Urinary bladder (tissue), 4 donors: ENCODE results near the gene BHLHE40. TPM values are rescaled to one million over a fixed set of nuclear protein-coding genes. Genes with fewer than 3 reads are reported as not detected.

Source experiments
- DNase-seq: peaks from one replicate; pipeline ENCODE4 v3.0.0-alpha.2; 2015; ENCODE audit errors: extremely low spot score
- H3K27ac ChIP-seq: one replicate; pipeline ENCODE4 v1.5.1; 2013; ENCODE audit warnings: low read depth, mild to moderate bottlenecking, moderate library complexity
- H3K36me3 ChIP-seq: one replicate; pipeline ENCODE4 v1.6.1; 2013; ENCODE audit warnings: mild to moderate bottlenecking, moderate library complexity; ENCODE audit not compliant: insufficient read depth
- H3K4me1 ChIP-seq: one replicate; pipeline ENCODE4 v1.6.1; 2013; ENCODE audit warnings: mild to moderate bottlenecking, moderate library complexity; ENCODE audit not compliant: insufficient read depth
- H3K4me3 ChIP-seq: one replicate; pipeline ENCODE4 v1.5.1; 2013; ENCODE audit warnings: low read depth, low read length
- WGBS: extraction: QIAGEN DNeasy Blood & Tissue Kit; methylation state at CpG from one replicate; pipeline ENCODE4 v1.1.7; 2013; 5-methylcytosine and 5-hydroxymethylcytosine counted together
- polyA plus RNA-seq: library from polyadenylated mRNA; stranded (reverse); fragments of 200-250 nt; gene quantifications from one replicate; pipeline ENCODE4 v1.2.3, GENCODE V29; 2013
- total RNA-seq: library from RNA; depleted of rRNA; stranded (reverse); fragments of >200 nt; gene quantifications from one replicate; pipeline ENCODE4 v1.2.3, GENCODE V29; 2014
- donor health status: healthy with polysubstance abuse.
- donor health status: healthy.

Gene BHLHE40
- total and polyA plus RNA-seq, 2 donors: 35.7 to 57.4 TPM

DNA sequence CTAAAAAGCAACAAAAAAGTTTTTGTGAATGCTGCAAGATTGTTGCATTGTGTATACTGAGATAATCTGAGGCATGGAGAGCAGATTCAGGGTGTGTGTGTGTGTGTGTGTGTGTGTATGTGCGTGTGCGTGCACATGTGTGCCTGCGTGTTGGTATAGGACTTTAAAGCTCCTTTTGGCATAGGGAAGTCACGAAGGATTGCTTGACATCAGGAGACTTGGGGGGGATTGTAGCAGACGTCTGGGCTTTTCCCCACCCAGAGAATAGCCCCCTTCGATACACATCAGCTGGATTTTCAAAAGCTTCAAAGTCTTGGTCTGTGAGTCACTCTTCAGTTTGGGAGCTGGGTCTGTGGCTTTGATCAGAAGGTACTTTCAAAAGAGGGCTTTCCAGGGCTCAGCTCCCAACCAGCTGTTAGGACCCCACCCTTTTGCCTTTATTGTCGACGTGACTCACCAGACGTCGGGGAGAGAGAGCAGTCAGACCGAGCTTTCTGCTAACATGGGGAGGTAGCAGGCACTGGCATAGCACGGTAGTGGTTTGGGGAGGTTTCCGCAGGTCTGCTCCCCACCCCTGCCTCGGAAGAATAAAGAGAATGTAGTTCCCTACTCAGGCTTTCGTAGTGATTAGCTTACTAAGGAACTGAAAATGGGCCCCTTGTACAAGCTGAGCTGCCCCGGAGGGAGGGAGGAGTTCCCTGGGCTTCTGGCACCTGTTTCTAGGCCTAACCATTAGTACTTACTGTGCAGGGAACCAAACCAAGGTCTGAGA, 4.7 kb downstream of the BHLHE40 start:
- DNase-seq: no peak
- Histone ChIP-seq H3K27ac (peak overlapping the region; percentile 76), H3K4me3 (peak overlapping the region; percentile 10), H3K4me1 (no peaks in the 10 kb centered on the region), H3K36me3 (no peaks in the 10 kb centered on the region)
- 39% methylated on average over 16 of the region's 16 CpGs for WGBS

DNA sequence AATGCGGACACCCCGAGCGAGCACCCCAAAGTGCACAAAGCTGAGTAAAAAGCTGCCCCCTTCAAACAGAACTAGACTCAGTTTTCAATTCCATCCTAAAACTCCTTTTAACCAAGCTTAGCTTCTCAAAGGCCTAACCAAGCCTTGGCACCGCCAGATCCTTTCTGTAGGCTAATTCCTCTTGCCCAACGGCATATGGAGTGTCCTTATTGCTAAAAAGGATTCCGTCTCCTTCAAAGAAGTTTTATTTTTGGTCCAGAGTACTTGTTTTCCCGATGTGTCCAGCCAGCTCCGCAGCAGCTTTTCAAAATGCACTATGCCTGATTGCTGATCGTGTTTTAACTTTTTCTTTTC, 5.3 kb downstream of the BHLHE40 start:
- no peak for DNase-seq
- 74% methylated on average over 9 of the region's 9 CpGs for WGBS
- Histone ChIP-seq H3K4me1 (no peaks in the 10 kb centered on the region), H3K36me3 (no peaks in the 10 kb centered on the region), H3K4me3 (no peak overlapping the region), H3K27ac (peak overlapping the region; percentile 53)

DNA sequence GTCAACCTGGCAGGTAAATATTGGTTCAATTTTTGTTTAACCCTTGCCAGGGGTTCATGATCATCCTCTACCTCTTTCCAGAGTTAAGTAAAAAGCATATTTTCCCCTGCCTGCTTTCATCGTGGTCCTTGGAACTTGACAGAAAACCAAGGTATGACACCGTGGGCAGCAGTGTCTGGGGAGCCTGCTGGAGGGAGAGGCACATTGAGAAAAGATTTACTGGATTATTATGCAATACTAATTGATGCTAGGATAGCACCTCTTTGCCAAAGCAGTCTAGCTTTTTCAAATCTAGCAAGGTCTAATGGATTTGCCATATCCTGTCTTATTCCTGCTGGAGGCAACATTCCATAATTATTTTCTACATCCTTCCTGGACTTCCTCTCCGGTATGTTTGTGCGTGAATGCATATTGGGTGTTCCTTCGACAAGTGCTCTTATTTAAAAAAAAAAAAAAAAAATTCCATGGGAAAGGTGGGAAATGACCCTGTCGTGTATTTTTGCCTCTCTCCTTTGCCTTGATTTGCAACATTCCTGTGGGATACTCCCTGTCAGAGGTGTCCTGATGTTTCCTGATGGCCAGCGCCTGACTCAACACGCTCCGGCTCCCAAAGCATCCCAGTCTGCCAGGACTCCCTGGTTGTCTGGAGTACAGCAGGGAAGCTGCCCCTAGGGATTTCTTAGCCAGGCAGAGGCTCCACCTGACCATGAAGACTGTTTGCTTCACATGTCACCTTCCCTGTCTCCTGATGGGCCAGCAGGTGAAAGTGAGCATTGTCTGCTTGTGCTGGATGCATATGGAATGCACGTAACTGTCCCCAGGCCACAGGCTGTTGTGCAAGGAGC, 6.3 kb downstream of the BHLHE40 start:
- DNase-seq: no peak
- no peaks in the 10 kb centered on the region for H3K4me1 ChIP-seq
- no peak overlapping the region for H3K4me3 ChIP-seq
- WGBS: 70% methylated on average over 10 of the region's 10 CpGs
- H3K36me3 ChIP-seq: no peaks in the 10 kb centered on the region
- peak overlapping the region; percentile 97 for H3K27ac ChIP-seq

DNA sequence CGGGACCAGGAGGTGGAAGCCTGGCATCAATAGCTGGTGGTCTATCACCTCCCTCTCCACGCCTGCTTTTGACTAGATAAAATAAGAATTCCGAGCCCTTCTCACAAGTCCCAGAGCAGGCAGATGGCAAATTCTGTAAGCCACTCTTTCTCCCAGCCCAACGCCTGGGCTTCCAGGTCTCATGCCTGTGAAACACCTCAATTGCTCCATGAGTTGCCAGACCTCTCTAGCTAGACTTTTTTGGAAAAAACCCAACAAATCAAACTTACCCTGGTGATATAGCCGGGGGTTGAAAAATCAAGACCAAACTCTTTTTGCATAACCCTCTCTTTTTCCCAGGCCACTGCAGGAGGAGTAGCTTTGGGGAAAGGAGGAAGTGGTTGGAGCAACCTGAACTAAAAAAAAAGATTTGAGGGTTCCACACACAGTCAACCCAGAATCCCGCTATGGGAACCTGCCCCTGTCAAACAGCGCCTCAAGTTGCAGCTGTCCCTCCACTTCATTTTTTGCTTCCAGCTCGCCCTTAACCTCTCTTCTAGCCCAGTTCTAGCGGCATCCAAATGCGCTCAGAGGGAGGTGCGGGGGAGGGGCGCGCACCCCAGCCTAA, 7.0 kb downstream of the BHLHE40 start:
- no peaks in the 10 kb centered on the region for H3K4me1 ChIP-seq
- peak overlapping the region; percentile 34 for H3K4me3 ChIP-seq
- WGBS: 35% methylated on average over 13 of the region's 13 CpGs
- no peaks in the 10 kb centered on the region for H3K36me3 ChIP-seq
- H3K27ac ChIP-seq: peak overlapping the region; percentile 97
- DNase-seq: no peak

DNA sequence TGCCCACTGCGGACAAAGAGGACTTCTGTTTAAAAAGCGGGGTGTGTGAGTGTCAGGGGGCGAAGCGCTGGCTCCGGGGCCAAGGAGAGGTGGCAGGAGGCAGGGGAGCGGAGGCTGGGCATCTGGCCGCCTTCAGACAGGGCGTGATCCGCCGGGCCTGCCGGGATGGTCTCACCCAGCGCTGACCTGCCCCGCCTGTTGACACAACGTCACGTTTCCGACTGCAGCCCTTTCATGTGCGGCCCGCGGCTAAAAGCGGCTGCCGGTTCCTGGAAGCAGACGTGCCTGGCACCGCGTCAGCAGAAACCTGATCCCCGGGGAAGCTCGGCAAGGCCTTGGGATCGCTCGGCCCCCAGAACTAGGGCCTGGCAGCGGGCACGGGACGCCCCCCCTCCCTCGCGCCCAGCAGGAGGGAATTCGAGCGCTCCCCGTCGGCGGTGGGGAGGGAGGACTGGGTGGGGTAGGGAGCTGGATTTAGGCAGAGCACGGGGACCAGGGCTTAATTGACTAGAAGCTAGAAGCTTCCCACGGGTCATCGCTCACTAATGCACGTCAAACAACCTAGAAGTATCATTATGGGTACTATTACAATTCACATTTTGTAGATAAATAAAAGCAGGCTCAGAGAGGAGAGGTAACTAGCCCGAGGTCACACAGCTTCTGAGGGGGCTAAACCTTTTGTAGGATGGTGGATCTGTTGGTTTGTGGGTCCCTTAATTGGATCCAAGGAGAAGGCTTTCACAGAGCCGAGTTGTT, 7.7 kb downstream of the BHLHE40 start:
- peak; percentile 88 for DNase-seq
- Histone ChIP-seq H3K4me1 (no peaks in the 10 kb centered on the region), H3K27ac (peak overlapping the region; percentile 97), H3K36me3 (no peaks in the 10 kb centered on the region), H3K4me3 (peak overlapping the region; percentile 34)
- 3% methylated on average over 44 of the region's 44 CpGs for WGBS

DNA sequence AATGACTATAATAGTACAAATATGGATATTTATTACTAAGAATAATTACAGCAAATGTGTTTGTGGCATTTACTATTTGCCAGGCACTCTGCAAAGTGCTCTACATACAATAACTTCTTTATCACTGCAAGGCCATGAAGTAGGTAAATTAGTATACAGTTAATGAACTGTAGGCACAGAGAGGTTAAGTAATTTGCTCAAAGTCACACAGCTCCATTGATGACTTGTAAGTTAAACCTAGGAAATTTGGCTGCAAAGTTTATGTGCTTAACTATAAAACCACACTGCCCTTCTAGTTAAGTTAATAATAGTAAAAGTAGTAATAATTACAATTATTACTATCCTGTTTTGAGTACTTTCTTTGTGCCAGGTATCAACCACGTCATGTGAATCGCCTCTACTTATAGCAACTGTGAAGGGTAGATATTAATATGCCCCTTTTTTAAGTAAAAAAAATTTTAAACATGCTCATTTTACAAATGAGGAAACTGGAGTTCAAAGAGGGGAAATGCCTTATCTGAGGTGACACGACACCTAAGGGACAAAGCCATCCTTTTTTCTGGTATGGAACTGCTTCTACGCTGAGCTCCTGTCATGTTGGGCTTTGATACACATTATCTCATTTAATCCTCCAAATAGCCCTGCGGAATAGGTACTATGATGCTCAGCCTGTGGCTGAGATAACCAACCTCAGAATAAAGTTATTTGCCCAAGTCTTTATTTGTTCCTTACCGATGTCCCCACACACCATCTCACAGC, 8.5 kb downstream of the BHLHE40 start:
- Histone ChIP-seq H3K4me3 (no peak overlapping the region), H3K36me3 (no peaks in the 10 kb centered on the region), H3K4me1 (no peaks in the 10 kb centered on the region), H3K27ac (no peak overlapping the region)
- DNase-seq: no peak
- 88% methylated on average over 6 of the region's 6 CpGs for WGBS

DNA sequence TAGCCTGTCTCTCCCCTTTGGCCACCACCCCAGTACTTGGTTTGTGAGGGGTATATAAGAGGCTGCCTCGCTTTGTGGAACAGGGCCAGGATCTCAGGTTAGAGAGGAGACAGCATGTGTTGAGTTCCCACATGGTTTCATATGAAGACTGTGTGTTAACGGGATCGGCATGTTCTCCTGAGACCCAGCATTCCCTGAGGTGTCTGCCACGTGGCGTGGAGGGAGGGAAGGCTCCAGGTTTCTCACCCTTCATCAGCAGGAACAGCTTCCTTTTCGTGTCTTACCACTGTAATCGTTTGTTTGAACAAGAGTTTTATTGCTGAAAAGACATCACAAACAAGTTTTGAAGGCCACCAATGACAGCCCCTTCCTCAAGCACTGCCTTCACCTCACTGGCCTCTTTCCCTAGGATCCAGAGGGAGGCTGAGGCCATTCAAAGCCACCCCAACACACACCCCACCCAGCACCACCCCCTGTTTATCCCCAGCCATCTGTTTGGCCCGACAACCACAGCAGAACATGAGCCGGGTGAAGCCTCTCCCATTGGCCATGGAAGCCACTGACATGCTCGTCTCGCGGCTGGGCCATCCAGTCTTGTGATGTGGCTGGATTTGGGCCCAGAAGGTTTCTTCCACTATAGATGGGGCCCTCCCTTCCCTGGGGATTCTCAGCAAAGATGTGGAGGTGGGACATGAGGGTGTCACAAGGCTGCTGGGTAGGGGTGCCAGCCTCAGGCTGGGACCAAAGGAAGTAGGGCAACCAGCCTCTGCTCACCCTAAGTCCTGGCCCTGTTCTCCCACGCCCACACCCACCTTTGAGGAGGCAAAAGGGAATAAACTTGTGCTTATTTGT, 10.0 kb downstream of the BHLHE40 start:
- 53% methylated on average over 13 of the region's 13 CpGs for WGBS
- peak overlapping the region; percentile 65 for H3K27ac ChIP-seq
- H3K36me3 ChIP-seq: no peaks in the 10 kb centered on the region
- H3K4me1 ChIP-seq: no peaks in the 10 kb centered on the region
- no peak overlapping the region for H3K4me3 ChIP-seq
- DNase-seq: no peak

DNA sequence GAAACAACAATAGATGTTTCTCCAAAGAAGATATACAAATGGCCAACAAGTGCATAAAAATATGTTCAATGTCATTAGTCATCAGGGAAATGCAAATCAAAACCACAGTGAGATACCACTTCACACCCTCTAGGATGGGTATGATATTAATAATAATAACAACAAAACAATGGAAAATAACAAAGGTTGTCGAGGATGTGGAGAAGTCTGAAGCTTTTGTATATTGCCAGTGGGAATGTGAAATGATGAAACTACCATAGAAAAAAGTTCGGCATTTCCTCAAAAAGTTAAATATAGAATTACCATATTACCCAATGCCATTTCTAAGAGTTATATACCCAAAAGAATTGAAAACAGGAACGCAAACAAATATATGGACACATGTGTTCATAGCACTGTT, 10.8 kb downstream of the BHLHE40 start:
- no peak overlapping the region for H3K27ac ChIP-seq
- no peak for DNase-seq
- no peak overlapping the region for H3K4me3 ChIP-seq
- WGBS: 77% methylated on average over 3 of the region's 3 CpGs
- no peaks in the 10 kb centered on the region for H3K36me3 ChIP-seq
- no peaks in the 10 kb centered on the region for H3K4me1 ChIP-seq

DNA sequence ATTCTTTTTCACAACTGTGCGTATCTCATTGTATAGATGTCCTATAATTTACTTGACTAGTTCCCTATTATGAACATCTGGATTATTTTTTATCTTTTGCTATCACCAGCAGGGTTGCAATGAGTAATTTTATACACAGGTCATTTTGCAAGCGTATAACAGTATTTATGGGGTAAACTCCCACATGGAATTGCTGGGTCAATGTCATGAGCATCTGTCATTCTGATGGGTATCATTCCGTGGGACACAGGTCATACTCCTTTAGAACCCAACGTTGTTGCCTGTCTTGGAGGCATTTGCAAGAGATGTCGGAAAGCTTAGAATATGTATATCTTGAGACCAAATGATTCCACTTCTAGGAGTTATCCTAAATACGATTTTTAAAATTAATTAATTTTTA, 12.9 kb downstream of the BHLHE40 start:
- Histone ChIP-seq H3K4me3 (no peak overlapping the region), H3K36me3 (no peaks in the 10 kb centered on the region), H3K27ac (no peak overlapping the region), H3K4me1 (no peaks in the 10 kb centered on the region)
- WGBS: 84% methylated on average over 6 of the region's 6 CpGs
- DNase-seq: no peak

DNA sequence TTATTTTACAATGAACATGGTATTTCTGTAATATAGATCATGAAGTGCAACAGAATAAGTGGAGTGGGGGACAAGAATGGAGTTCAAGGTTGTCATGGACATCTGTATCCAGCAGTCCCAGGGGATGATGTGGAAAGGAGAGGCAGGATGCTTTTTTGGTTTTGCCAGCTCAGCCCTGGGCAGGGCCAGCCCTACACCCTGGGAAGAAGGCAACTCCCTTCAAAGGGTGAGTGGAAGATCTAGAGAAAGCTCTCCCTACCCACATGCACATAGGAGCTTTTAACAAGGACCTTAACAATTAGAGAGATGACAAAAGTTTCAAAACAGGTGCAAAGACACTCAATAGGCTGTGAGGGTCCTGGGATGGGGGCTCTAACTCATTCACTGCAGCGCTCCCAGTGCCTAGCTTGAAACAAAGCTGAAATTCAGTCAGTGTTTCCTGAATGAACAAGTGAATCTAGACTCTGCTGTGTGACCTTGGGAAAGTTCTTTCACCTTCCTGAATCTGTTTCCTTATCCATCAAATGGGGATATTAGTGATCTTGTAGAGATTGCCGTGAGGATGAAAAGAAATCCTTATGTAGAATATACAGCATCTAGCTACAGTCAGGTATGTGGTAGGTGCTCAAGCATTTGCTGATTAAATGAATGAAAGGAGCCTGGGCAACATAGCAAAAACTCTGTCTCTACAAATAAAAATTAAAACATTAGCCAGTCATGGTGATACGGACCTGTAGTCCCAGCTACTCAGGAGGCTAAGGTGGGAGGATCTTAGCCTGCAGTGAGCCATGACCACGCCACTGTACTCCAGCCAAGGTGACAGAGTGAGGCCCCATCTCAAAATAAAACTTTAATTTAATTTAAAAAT, 14.3 kb downstream of the BHLHE40 start:
- no peaks in the 10 kb centered on the region for H3K4me1 ChIP-seq
- no peak overlapping the region for H3K27ac ChIP-seq
- no peak for DNase-seq
- H3K36me3 ChIP-seq: no peaks in the 10 kb centered on the region
- WGBS: 94% methylated on average over 4 of the region's 4 CpGs
- no peak overlapping the region for H3K4me3 ChIP-seq

DNA sequence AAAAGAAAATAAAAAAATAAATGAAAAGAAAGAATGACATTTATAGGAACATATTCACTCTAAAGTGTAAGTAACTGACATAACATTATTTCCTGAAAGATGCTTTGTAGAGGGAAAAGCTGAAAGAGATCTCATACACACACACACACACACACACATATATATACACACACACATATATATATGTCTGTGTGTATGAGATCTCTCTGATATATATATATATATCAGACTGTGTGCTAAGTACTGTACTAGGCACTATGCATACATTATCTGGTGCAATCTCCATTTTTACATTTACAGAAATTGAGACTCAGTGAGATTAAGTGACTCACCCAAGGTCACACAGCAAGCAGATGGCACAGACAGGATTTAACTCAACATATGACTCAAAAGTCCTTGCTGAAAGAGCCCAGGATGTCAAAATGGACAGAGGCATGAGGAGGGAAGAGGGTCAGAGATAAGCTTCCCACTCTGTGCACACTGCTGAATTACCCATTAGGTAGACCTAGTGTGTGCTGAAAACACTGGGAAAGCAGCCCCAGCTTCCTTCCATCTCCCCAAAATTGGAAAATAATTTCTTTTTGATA, 15.0 kb downstream of the BHLHE40 start:
- H3K36me3 ChIP-seq: no peaks in the 10 kb centered on the region
- no peak for DNase-seq
- no peak overlapping the region for H3K27ac ChIP-seq
- H3K4me1 ChIP-seq: no peaks in the 10 kb centered on the region
- H3K4me3 ChIP-seq: no peak overlapping the region
